ENCODE data around the gene TICRR. TPM values are rescaled to one million over a fixed set of nuclear protein-coding genes. Genes with fewer than 3 reads are reported as not detected.
A peak's percentile ranks its signal among the peaks of the same experiment; 100 is the strongest.

TICRR gene
- total and polyA plus RNA-seq, 7 donors = 0.14 to 3.5 (median 0.42) TPM; not detected in 3

DNA sequence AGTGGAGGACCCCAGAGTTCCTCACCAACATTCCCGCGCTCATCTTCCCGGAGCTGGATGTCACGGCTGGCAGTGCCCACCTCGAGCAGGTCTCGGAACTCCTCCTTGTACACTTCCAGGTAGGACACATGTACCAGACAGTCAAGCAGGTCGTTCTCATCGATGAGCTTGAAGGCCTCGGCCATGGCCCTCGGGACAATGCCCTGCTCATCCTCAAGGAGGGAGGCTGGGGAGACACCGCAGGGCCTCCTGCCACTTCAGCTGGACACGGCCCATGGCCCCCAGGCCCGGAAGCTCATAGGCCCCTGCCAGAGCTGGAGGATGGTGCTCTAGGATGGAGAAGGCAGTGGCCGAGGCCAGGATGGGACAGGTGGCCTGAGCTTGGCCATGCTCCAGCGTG, 74.4 kb downstream of the TICRR start:
- TF ChIP-seq, protein P1, sequence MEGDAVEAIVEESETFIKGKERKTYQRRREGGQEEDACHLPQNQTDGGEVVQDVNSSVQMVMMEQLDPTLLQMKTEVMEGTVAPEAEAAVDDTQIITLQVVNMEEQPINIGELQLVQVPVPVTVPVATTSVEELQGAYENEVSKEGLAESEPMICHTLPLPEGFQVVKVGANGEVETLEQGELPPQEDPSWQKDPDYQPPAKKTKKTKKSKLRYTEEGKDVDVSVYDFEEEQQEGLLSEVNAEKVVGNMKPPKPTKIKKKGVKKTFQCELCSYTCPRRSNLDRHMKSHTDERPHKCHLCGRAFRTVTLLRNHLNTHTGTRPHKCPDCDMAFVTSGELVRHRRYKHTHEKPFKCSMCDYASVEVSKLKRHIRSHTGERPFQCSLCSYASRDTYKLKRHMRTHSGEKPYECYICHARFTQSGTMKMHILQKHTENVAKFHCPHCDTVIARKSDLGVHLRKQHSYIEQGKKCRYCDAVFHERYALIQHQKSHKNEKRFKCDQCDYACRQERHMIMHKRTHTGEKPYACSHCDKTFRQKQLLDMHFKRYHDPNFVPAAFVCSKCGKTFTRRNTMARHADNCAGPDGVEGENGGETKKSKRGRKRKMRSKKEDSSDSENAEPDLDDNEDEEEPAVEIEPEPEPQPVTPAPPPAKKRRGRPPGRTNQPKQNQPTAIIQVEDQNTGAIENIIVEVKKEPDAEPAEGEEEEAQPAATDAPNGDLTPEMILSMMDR (IDR thresholded peaks at IDR 0.05) = no peak
- TF ChIP-seq POLR2A (IDR thresholded peaks at IDR 0.05) = no peak
- no peak for TF ChIP-seq POLR2AphosphoS5 (IDR thresholded peaks at IDR 0.05)
- TF ChIP-seq EP300 (IDR thresholded peaks at IDR 0.05) = no peak
- Histone ChIP-seq H3K27ac (no peak overlapping the region), H3K4me1 (peaks cover 0 to 15% (median 8%) of the 10 kb centered on the region in 4 donors), H3K9me3 (no peaks in the 10 kb centered on the region), H3K27me3 (no peaks in the 10 kb centered on the region), H3K36me3 (peaks cover 0 to 8% (median 0%) of the 10 kb centered on the region in 4 donors), H3K4me3 (no peak overlapping the region)
- WGBS, 2 donors = 94 to 95% methylated on average over 15 of the region's 15 CpGs
- intact Hi-C loops (cut with DNase I) = no loop called here
- peak; percentile 61 for DNase-seq

DNA sequence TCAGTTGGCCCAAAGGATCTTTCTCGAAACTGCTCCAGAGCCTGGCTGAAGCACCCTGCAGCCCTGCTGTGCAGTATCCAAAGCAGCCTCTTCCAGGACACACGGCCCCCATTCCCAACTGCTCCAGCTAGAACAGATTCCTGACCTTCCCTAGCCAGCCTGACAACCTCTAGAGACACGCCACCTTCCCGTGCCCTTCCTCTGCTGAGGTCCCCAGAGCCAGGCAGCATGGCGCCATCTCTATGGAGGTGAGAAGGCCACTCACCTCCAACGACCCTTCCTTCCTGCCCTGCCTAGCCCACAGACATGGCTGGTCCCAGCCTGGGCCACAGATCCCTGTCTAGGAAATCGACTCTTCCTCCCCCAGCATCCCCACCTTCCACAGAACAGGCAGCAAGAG, 76.9 kb downstream of the TICRR start:
- Histone ChIP-seq H3K4me1 (peaks cover 0 to 23% (median 15%) of the 10 kb centered on the region in 4 donors), H3K9me3 (no peaks in the 10 kb centered on the region), H3K4me3 (no peak overlapping the region), H3K27ac (no peak overlapping the region), H3K27me3 (no peaks in the 10 kb centered on the region), H3K36me3 (peaks cover 0 to 4% (median 0%) of the 10 kb centered on the region in 4 donors)
- intact Hi-C loops (cut with DNase I) = no loop called here
- no peak for TF ChIP-seq POLR2AphosphoS5 (IDR thresholded peaks at IDR 0.05)
- TF ChIP-seq, protein P1 (IDR thresholded peaks at IDR 0.05) = no peak
- no peak for TF ChIP-seq EP300 (IDR thresholded peaks at IDR 0.05)
- TF ChIP-seq POLR2A (IDR thresholded peaks at IDR 0.05) = no peak
- DNase-seq = peak; percentile 45
- 79 to 84% methylated on average over 7 of the region's 7 CpGs for WGBS, 2 donors

DNA sequence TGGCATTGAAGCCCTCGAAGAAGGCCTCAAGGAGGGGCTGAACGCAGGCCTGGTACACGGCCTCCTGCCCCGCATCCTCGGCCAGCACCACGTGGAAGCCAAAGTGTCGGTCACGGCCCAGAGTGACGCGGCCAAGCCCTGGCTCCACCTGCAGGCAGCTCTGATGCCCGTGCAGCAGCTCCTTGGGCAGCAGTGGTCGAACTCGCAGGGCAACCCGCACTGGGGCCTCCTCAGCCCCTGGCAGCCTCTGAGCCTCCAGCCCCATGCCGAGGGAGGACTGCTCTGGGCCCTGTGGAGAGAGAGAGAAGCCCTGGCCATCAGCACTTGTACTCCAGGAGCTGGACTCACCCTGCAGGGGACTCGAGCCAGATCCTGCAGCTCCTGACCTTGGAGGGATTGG, 77.4 kb downstream of the TICRR start:
- peak; percentile 47 for DNase-seq
- 86 to 87% methylated on average over 16 of the region's 16 CpGs for WGBS, 2 donors
- H3K27me3 ChIP-seq = no peaks in the 10 kb centered on the region
- H3K9me3 ChIP-seq = no peaks in the 10 kb centered on the region
- intact Hi-C loops (cut with DNase I) = no loop called here
- H3K27ac ChIP-seq = no peak overlapping the region
- H3K36me3 ChIP-seq = peaks cover 0 to 4% (median 0%) of the 10 kb centered on the region in 4 donors
- peaks cover 0 to 20% (median 14%) of the 10 kb centered on the region in 4 donors for H3K4me1 ChIP-seq
- no peak overlapping the region for H3K4me3 ChIP-seq
- TF ChIP-seq, protein P1 (IDR thresholded peaks at IDR 0.05) = no peak
- TF ChIP-seq POLR2AphosphoS5 (IDR thresholded peaks at IDR 0.05) = no peak
- TF ChIP-seq POLR2A (IDR thresholded peaks at IDR 0.05) = no peak
- no peak for TF ChIP-seq EP300 (IDR thresholded peaks at IDR 0.05)

DNA sequence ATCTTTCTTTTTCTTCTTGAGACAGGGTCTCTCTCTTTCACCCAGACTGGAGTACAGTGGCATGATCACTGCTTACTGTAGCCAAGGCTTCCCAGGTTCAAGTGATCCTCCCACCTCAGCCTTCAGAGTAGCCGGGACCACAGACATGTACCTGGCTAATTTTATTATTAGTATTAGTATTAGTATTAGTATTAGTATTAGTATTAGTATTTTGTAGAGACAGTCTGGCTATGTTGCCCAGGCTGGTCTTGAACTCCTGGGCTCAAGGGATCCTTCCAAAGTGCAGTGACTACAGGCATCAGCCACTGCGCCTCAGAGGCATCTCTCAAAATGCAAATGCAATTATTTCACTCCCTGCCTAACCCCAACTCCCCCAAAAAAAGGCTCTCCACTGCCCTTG, 78.3 kb downstream of the TICRR start:
- TF ChIP-seq, protein P1 (IDR thresholded peaks at IDR 0.05) = no peak
- TF ChIP-seq POLR2AphosphoS5 (IDR thresholded peaks at IDR 0.05) (no peak), POLR2A (IDR thresholded peaks at IDR 0.05) (no peak), EP300 (IDR thresholded peaks at IDR 0.05) (no peak)
- H3K4me3 ChIP-seq = no peak overlapping the region
- WGBS, 2 donors = 97 to 98% methylated on average over 2 of the region's 2 CpGs
- no peaks in the 10 kb centered on the region for H3K27me3 ChIP-seq
- no peak overlapping the region for H3K27ac ChIP-seq
- intact Hi-C loops (cut with DNase I) = no loop called here
- peak; percentile 40 for DNase-seq
- no peaks in the 10 kb centered on the region for H3K9me3 ChIP-seq
- H3K4me1 ChIP-seq = peaks cover 0 to 20% (median 14%) of the 10 kb centered on the region in 4 donors
- H3K36me3 ChIP-seq = peaks cover 0 to 3% (median 0%) of the 10 kb centered on the region in 4 donors

DNA sequence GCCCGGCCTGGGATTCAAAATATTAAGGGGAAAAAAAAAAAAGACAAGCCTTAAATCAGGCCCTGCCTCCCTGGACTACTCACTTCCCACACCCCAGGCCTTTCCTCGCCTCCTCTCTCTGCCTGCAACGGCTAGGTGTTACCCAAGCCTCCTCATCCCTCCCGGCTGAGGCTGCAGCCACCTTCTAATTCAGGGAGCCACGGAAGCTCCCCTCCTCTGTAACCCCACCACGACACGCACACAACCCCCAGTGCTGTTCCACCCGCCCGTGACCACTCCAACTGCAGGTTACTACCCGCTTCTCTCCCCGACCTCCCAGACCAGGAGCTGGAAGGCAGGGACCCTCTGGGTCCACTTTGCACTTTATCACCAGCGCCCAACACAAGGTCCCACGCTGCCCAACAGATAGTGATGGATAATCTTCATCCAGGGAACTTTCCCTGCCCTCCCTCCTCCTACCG, 79.1 kb downstream of the TICRR start:
- no peaks in the 10 kb centered on the region for H3K27me3 ChIP-seq
- H3K36me3 ChIP-seq = no peaks in the 10 kb centered on the region
- WGBS, 2 donors = 51 to 59% methylated on average over 14 of the region's 14 CpGs
- TF ChIP-seq POLR2A (IDR thresholded peaks at IDR 0.05) (no peak), EP300 (IDR thresholded peaks at IDR 0.05) (no peak), POLR2AphosphoS5 (IDR thresholded peaks at IDR 0.05) (no peak)
- TF ChIP-seq, protein P1 (IDR thresholded peaks at IDR 0.05) = no peak
- no peaks in the 10 kb centered on the region for H3K9me3 ChIP-seq
- peak overlapping the region; percentile 63 to 92 (median 76) for H3K4me3 ChIP-seq
- peak overlapping the region; percentile 54 to 86 (median 76) for H3K27ac ChIP-seq
- H3K4me1 ChIP-seq = peaks cover 0 to 20% (median 14%) of the 10 kb centered on the region in 4 donors
- DNase-seq = peak; percentile 51
- intact Hi-C loops (cut with DNase I) = no loop called here
